PC-9 (cell line): ENCODE results near the gene UNC5B. TPM values are rescaled to one million over a fixed set of nuclear protein-coding genes. Genes with fewer than 3 reads are reported as not detected.
A peak's percentile ranks its signal among the peaks of the same experiment; 100 is the strongest.

Experiments used
- Bru-seq: library from RNA; stranded (reverse); fragments of 400-500 nt; gene quantifications from one replicate; lab custom pipeline; 2021; lab: Mats Ljungman, UMichigan
- BruChase-seq, 2 experiments: library from RNA; stranded (reverse); fragments of 400-500 nt; gene quantifications; one replicate each; lab custom pipeline; 2021; lab: Mats Ljungman, UMichigan
- BruUV-seq: library from RNA; stranded (reverse); fragments of 400-500 nt; replicated peaks from 2 replicates; lab custom pipeline; 2021; lab: Mats Ljungman, UMichigan
- CTCF ChIA-PET: fragments of 300-600 bp; sonication (Branson Sonifier 250); formaldehyde crosslinking; loops from one replicate; lab custom pipeline; 2022; ENCODE audit warnings: antibody characterized with exemption; lab: Charles Lee
- POLR2A ChIA-PET: fragments of 300-600 bp; sonication (Branson Sonifier 250); formaldehyde crosslinking; loops from one replicate; lab custom pipeline; 2022; ENCODE audit warnings: antibody characterized with exemption; ENCODE audit not compliant: unreplicated experiment; lab: Charles Lee
- DNase-seq, 2 experiments: peaks; one replicate each; pipeline versions ENCODE4 v3.0.0 to v3.0.0-alpha.2; 2015 to 2022; ENCODE audit warnings: mixed read lengths in 1 of 2
- H2AFZ ChIP-seq: fragments of 200-600 bp; sonication (generic); 2 replicates; pipeline ENCODE4 v1.8.1; 2017; ENCODE audit warnings: antibody characterized with exemption
- H3F3A ChIP-seq: fragments of 200-600 bp; sonication (generic); 2 replicates; pipeline ENCODE4 v1.8.1; 2017; ENCODE audit warnings: antibody characterized with exemption, mild to moderate bottlenecking, low read depth; ENCODE audit not compliant: insufficient read depth
- H3K27ac ChIP-seq: fragments of 200-600 bp; sonication (generic); 2 replicates; pipeline ENCODE4 v1.6.1; 2016; ENCODE audit warnings: mixed run types
- H3K27me3 ChIP-seq: fragments of 200-600 bp; sonication (generic); 2 replicates; pipeline ENCODE4 v1.6.1; 2016; ENCODE audit warnings: low read depth, mixed run types; ENCODE audit not compliant: insufficient read depth
- H3K36me3 ChIP-seq: fragments of 200-600 bp; sonication (generic); 2 replicates; pipeline ENCODE4 v1.6.1; 2016; ENCODE audit warnings: low read depth, mixed run types
- H3K4me1 ChIP-seq: fragments of 200-600 bp; sonication (generic); replicated peaks from 2 replicates; pipeline ENCODE4 v1.6.1; 2016; ENCODE audit warnings: mixed run types; ENCODE audit not compliant: insufficient read depth
- H3K4me2 ChIP-seq: fragments of 200-600 bp; sonication (generic); 2 replicates; pipeline ENCODE4 v1.6.1; 2017; ENCODE audit warnings: mixed run types
- H3K4me3 ChIP-seq: fragments of 200-600 bp; sonication (generic); 2 replicates; pipeline ENCODE4 v1.6.1; 2016; ENCODE audit warnings: mixed run types
- H3K79me2 ChIP-seq: fragments of 200-600 bp; sonication (generic); 2 replicates; pipeline ENCODE4 v1.6.1; 2017; ENCODE audit warnings: low read depth, mixed run types
- H3K9me2 ChIP-seq: fragments of 200-600 bp; sonication (generic); 2 replicates; pipeline ENCODE4 v1.8.1; 2017; ENCODE audit warnings: mild to moderate bottlenecking; ENCODE audit not compliant: insufficient read depth
- H3K9me3 ChIP-seq: fragments of 200-600 bp; sonication (generic); 2 replicates; pipeline ENCODE4 v1.8.1; 2016; ENCODE audit warnings: low read depth; ENCODE audit not compliant: insufficient read depth
- H4K20me1 ChIP-seq: fragments of 200-600 bp; sonication (generic); 2 replicates; pipeline ENCODE4 v1.8.1; 2017; ENCODE audit not compliant: insufficient read depth
- CTCF ChIP-seq: fragments of 200-600 bp; sonication (generic); conservative IDR thresholded peaks from 2 replicates; pipeline ENCODE4 v1.6.1; 2017; ENCODE audit warnings: mixed run types, antibody characterized with exemption, mild to moderate bottlenecking, moderate library complexity
- EZH2 ChIP-seq: fragments of 200-600 bp; sonication (generic); IDR thresholded peaks from 2 replicates; pipeline ENCODE4 v1.8.0; 2017; ENCODE audit warnings: antibody characterized with exemption, low read depth
- intact Hi-C: fragments of 100-400 bp; cut with micrococcal nuclease; formaldehyde crosslinking; loops from one replicate; pipeline ENCODE4 v1.10.0; 2022; ENCODE audit not compliant: unreplicated experiment
- long read RNA-seq: library from polyadenylated mRNA; stranded (forward); transcript quantifications from one replicate; pipeline ENCODE4 v2.0.0, GENCODE V29; 2022
- total RNA-seq: library from RNA; stranded (reverse); gene quantifications from 2 replicates; pipeline ENCODE4 v1.2.3, GENCODE V29; 2021

UNC5B gene
- 1.7 and 2.7 TPM in 2 replicates for total RNA-seq
- Bru-seq, nascent RNA = percentile 27 among the genes with signal in this experiment
- percentile 27 among the genes with signal in this experiment for BruChase-seq, experiment 1, labeled RNA remaining after a 2-hour chase
- percentile 31 among the genes with signal in this experiment for BruChase-seq, experiment 2, labeled RNA remaining after a 6-hour chase
- long read RNA-seq, partial matches to known transcripts = 3 of 3 reads
- long read RNA-seq, other reads (novel, unspliced or antisense) = 0 of 3 reads

GRCh38 chr10:71212318-71213126, at the start of gene UNC5B:
Gene UNC5B (plus strand): TSS chr10:71212570. CDS start chr10:71212986, 416 bp downstream.
- TF ChIP-seq EZH2 (no peak), CTCF (no peak)
- no peaks in the 10 kb centered on the region for H3F3A ChIP-seq
- H4K20me1 ChIP-seq = no peaks in the 10 kb centered on the region
- ChIA-PET CTCF (interaction anchor here (0.7 kb wide), 1 partner anchor 394 kb away, joined by 16 read pairs; no protein-coding TSS in a partner anchor), POLR2A (interaction anchor here (0.6 to 0.7 kb wide), 3 partner anchors 54 to 1048 kb away, joined by 3 to 7 read pairs (median 5); no protein-coding TSS in a partner anchor)
- H3K4me1 ChIP-seq = peaks cover 24% of the 10 kb centered on the region
- intact Hi-C loops = loop anchor here (1.0 to 5.0 kb wide), 4 partner anchors 45 to 660 kb away; no protein-coding TSS in a partner anchor
- H3K4me3 ChIP-seq = peak within 1 kb of the TSS; percentile 95
- no peak within 1 kb of the TSS for H3K27ac ChIP-seq
- H3K79me2 ChIP-seq = 0 out of 2 replicates have a peak, but pooled peaks cover 10% of the 10 kb centered on the region
- BruUV-seq = no TSS peak
- H3K36me3 ChIP-seq = no peaks in the 10 kb centered on the region
- H2AFZ ChIP-seq = peak within 1 kb of the TSS; percentile 94
- no peaks in the 10 kb centered on the region for H3K9me2 ChIP-seq
- H3K4me2 ChIP-seq = peak within 1 kb of the TSS; percentile 92
- H3K27me3 ChIP-seq = peaks cover 28% of the 10 kb centered on the region
- H3K9me3 ChIP-seq = no peaks in the 10 kb centered on the region
- peak; percentile 71 to 92 for DNase-seq

DNA sequence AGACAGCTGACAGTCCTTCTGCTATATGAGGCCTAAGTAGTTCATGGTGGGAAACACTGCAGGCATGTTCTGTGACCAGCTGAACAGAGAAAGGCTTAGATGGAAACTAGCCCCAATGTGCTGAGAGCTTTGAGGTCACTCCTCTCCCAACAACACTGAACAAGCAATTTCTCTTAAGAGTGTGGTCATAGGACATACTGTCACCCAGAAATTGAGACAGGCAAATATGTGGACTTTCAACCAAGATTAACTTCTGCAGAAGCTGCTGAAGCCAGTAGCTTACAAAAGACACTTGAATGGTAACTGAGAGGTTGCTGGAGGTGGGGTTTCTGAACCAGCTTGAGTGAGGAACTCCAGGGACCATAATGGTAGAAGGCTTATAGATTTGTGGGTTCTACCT, 38.9 kb upstream of the UNC5B start:
- POLR2A ChIA-PET = no interaction called here
- intact Hi-C loops = no loop called here
- H3F3A ChIP-seq = no peaks in the 10 kb centered on the region
- BruUV-seq = no TSS peak
- no peak overlapping the region for H2AFZ ChIP-seq
- H3K4me3 ChIP-seq = no peak overlapping the region
- H3K4me2 ChIP-seq = no peak overlapping the region
- no peaks in the 10 kb centered on the region for H4K20me1 ChIP-seq
- H3K9me3 ChIP-seq = no peaks in the 10 kb centered on the region
- no peaks in the 10 kb centered on the region for H3K36me3 ChIP-seq
- H3K27me3 ChIP-seq = peaks cover 22% of the 10 kb centered on the region; the same call in 1 of the 2 replicates
- no peaks in the 10 kb centered on the region for H3K4me1 ChIP-seq
- CTCF ChIA-PET = no interaction called here
- DNase-seq = no peak
- H3K9me2 ChIP-seq = no peaks in the 10 kb centered on the region
- H3K79me2 ChIP-seq = no peaks in the 10 kb centered on the region
- TF ChIP-seq EZH2 (no peak), CTCF (no peak)
- no peak overlapping the region for H3K27ac ChIP-seq

- Histone ChIP-seq H3K9me2 (no peaks in the 10 kb centered on the region), H3K27me3 (peaks cover 12% of the 10 kb centered on the region; the same call in 1 of the 2 replicates), H3K4me3 (no peak overlapping the region), H3K79me2 (no peaks in the 10 kb centered on the region), H4K20me1 (no peaks in the 10 kb centered on the region), H3K36me3 (no peaks in the 10 kb centered on the region), H3K4me2 (no peak overlapping the region), H3K9me3 (no peaks in the 10 kb centered on the region), H3K27ac (no peak overlapping the region), H3F3A (no peaks in the 10 kb centered on the region), H3K4me1 (no peaks in the 10 kb centered on the region), H2AFZ (no peak overlapping the region)
- BruUV-seq = no TSS peak
- ChIA-PET POLR2A (no interaction called here), CTCF (interaction anchor here (0.7 kb wide), 1 partner anchor 245 kb away, joined by 3 read pairs; no protein-coding TSS in a partner anchor)
- TF ChIP-seq EZH2 (no peak), CTCF (no peak)
- no peak for DNase-seq
- intact Hi-C loops = no loop called here
Observed at GRCh38 chr10:71176661-71177060, 35.7 kb upstream of the UNC5B start.
